Astrocyte of the cerebellum (primary cell): ENCODE measurements around the gene PRPH.
A peak's percentile ranks its signal among the peaks of the same experiment; 100 is the strongest.

ENCODE experiments used
- DNase-seq: peaks from one replicate; pipeline ENCODE4 v3.0.0-alpha.2; 2011; ENCODE audit warnings: low read depth
- H3K4me3 ChIP-seq: 2 replicates; pipeline ENCODE4 v1.5.1; 2011; ENCODE audit warnings: mild to moderate bottlenecking, low read depth, low read length, moderate library complexity
- in situ Hi-C: cut with HindIII; loops from 2 replicates; pipeline ENCODE4 v1.10.0; 2017; ENCODE audit warnings: low sequenced_read_pairs
- TF ChIP-seq, protein P1 (sequence below): IDR thresholded peaks from 2 replicates; pipeline ENCODE4 v1.5.1; 2012; ENCODE audit warnings: low read length, low read depth, moderate library complexity, mild to moderate bottlenecking; ENCODE audit errors: missing control alignments

PRPH gene

DNA sequence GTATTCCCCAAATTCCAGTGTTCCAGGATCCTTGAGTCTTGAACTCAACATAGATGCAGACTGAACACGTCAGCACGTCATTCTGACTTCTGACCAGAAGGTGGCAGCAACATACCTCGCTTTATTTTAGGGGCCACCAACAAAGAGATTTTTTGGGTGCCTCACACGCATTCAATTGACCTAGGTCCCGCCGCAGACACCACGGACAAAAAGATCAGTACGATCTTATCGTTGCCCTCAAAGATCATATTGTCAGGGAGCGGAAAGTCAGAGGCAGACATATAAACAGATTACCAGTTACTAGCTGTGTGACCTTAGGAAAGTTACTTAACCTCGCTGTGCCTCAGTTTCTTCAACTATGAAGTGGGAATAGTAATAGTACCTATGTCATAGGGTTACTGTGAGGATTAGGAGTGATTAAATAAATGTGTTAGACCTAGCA, 6.5 kb upstream of the PRPH start:
- TF ChIP-seq, protein P1, sequence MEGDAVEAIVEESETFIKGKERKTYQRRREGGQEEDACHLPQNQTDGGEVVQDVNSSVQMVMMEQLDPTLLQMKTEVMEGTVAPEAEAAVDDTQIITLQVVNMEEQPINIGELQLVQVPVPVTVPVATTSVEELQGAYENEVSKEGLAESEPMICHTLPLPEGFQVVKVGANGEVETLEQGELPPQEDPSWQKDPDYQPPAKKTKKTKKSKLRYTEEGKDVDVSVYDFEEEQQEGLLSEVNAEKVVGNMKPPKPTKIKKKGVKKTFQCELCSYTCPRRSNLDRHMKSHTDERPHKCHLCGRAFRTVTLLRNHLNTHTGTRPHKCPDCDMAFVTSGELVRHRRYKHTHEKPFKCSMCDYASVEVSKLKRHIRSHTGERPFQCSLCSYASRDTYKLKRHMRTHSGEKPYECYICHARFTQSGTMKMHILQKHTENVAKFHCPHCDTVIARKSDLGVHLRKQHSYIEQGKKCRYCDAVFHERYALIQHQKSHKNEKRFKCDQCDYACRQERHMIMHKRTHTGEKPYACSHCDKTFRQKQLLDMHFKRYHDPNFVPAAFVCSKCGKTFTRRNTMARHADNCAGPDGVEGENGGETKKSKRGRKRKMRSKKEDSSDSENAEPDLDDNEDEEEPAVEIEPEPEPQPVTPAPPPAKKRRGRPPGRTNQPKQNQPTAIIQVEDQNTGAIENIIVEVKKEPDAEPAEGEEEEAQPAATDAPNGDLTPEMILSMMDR = peak; percentile 80
- peak; percentile 34 for DNase-seq
- H3K4me3 ChIP-seq = no peak overlapping the region
- in situ Hi-C loops = no loop called here

DNA sequence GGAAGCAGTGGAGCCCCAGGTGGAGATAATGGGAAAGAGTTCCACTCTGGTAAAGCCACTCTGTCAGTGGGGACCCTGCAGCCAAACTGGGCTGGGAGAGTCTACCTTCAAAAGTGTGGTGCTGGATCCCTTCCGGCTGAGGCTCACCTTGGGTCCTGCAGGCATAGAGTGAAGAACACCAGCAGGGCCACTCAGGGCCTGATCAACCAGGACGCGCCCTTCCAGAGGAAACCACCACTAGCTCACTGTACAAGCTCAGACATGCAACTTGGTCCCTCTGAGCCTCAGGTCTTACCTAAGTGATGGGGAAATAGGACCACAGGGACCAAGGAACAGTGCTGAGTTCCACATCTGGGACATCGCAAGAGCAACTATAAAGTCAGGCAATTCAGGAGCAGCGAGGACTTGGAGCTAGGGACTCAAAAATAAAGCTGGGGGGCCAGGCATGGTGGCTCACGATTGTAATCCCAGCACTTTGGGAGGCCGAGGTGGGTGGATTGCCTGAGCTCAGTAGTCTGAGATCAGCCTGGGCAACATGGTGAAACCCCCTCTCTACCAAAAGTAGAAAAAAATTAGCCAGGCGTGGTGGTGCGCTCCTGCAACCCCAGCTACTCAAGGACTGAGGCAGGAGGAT, 5.9 kb upstream of the PRPH start:
- DNase-seq = no peak
- TF ChIP-seq, protein P1 = no peak
- in situ Hi-C loops = no loop called here
- H3K4me3 ChIP-seq = no peak overlapping the region

DNA sequence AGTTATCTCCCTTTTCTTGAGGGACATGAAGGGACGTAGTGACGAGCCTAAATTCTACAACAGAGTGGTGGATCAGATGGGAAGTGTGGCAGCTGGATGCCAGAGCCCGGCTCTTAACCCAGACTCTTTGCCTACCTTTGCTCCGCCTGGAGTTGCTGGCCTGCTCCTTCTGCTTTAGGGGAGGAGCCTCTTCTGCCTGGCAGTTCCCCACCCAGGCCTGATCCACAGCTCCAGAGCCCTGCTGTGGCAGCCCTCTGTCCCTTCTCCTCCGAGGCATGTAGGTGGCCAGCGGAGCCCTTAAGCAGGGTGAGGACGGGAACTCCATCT, 2.3 kb upstream of the PRPH start:
- TF ChIP-seq, protein P1 = no peak
- H3K4me3 ChIP-seq = no peak overlapping the region
- no peak for DNase-seq
- in situ Hi-C loops = no loop called here

DNA sequence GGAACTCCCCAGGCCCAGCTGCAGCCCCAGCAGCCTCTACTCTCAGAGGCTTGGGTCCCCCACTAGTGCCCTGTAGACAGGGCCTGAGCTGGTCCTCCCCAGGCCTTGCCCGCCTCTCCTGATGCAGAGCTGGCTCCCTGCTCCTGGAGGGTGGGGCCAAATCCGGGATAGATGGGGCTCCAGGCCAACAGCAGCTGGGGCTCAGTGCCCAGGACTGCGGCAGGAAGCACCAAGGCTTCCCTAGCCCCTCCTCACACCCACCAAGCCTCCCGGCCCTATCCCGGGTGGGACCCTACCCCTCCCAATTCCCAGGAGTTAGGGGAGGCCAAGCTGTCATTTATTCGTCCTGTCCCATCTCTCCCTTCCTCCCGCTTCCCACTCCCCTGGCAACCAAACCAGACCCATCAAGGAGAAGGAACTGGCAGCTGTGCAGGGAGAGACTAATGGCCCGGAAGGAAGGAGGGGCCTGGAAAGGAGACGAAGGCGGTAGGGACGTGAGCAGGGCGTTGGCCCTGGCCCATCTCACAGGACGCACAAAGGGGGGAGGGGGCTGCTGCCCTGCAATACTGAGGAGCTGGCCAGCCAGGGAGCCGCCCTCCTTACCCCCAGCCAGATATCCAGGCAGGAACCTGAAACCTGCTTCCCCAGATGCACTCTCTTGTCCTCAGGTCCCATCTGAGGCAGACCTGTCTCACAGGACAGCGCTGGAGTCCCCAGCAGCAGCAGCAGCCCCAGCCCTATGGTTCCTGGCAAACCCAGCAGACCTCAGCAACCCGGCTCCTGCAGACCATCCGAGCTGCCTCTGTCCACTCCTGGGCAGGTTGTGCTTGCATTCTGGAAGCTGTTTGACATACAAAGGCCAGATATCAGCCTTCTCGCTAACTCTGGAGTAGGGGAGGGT, 1.6 kb upstream of the PRPH start:
- no peak overlapping the region for H3K4me3 ChIP-seq
- DNase-seq = no peak
- in situ Hi-C loops = no loop called here
- TF ChIP-seq, protein P1 = no peak

DNA sequence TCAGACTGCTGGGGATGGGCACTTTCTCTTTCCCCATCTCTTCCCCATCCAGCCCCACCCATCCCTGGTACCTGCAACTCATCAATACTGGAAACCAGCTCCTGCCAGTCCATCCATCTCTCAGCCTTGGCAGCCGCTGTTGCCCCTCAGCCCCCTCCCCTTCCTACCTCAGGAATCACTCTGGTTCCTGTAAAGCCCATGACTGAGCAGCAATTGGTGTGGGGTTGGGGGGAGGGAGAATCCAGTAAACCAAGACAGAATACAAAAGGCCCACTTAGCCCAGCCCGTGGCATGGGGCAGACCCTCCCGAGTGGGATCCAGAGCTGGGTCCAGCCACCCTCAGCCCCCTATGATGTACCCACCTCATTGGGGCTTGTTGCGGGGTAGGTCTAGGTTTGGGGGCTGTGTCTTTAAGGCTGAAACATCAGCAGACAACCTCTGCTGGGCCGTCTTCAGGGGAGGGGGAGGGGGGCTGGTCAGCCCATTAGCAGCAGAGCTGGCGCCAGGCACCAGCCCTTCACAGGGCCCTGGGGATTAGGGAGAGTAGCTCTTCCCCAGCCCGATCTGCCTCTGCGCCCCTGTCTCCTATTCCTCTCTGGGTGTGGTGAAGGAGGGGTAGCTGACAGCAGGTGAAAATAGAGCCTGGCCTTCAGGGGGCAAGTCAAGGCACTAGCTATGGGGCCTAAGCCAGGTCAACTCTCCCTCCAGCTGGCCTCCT, 702 bp upstream of the PRPH start:
- TF ChIP-seq, protein P1 = no peak
- no peak for DNase-seq
- in situ Hi-C loops = no loop called here
- H3K4me3 ChIP-seq = no peak overlapping the region

DNA sequence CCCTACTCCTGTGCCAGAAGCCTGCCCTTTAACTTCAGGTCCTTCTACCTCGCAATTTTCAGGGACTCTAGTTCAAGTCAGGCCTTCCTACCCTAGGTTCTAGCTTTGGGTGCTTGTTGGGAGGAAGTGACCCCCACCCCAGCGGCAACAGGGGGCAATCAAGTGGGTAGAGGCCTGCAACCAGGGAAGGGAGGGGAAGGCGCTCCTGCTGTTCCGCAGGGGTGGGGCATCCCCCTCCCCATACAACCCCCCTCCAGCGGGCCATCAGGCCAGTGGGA, 204 bp upstream of the PRPH start:
- H3K4me3 ChIP-seq = no peak overlapping the region
- in situ Hi-C loops = no loop called here
- no peak for DNase-seq
- TF ChIP-seq, protein P1 = no peak
